HG03571 (cell line): Measurements from ENCODE around the gene MYH11.
"Not testable (repeated sequence)": the region's sequence is repeated elsewhere in the genome, so short reads cannot be mapped to it uniquely, and the experiment has no call there.

Experiments
- ATAC-seq: cut with Tn5 transposase; IDR thresholded peaks from one replicate; pipeline ENCODE4 v1.9.1; 2021; ENCODE audit not compliant: unreplicated experiment

MYH11 gene

DNA sequence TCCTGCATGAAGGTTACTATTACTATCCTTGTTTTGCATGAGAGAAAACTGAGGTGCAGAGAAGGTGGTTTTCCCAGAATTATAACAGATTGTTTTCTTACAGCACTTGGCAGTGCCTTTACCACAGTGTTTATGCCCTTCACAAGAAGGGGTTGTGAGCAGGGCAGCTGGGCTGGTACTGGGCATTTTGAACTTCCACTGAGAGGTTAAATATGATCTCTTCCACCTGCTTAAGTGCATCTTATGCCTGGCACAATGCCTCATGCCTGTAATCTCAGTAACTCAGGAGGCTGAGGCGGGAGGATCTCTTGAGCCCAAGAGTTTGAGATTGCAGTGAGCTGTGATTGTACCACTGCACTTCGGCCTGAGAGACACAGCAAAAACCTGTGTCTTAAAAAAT is 170.5 kb downstream of the MYH11 start:
- no peak for ATAC-seq

DNA sequence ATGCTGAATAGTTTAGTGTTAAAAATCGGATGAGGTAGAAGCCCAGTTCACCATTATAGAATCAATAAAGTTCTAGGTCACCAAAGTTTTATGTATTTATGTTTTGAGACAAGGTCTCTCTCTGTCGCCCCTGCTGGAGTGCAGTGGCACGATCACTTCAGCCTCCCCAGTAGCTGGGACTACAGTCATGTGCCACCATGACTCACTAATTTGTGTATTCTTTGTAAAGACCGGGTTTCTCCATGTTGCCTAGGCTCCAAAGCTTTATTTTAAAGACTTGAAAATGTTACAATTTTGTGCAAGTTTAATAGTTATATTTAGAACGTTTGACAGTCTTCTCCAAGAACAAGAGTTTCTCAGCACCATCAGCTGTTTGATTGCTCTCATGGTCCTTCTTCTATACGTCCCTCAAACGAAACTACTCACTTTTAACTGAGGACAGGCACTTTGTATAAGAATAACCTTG is 174.7 kb downstream of the MYH11 start:
- ATAC-seq = no peak

DNA sequence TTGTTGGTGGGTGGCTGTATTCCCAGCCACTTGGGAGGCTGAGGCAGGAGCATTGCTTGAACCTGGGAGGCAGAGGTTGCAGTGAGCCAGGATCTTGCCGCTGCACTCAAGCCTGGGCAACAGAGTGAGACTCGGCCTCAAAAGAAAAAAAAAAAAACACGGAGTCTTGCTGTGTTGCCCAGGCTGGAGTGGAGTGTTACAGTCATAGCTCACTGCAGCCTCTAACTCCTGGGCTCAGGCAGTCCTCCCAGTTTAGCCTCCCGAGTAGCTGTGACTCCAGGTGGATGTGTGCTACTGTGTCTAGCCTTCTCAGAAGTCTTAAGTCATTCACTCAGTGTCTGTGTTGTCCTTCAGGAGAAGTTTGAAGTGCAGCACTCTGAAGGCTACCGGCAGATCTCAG is 179.4 kb downstream of the MYH11 start:
- no peak for ATAC-seq

DNA sequence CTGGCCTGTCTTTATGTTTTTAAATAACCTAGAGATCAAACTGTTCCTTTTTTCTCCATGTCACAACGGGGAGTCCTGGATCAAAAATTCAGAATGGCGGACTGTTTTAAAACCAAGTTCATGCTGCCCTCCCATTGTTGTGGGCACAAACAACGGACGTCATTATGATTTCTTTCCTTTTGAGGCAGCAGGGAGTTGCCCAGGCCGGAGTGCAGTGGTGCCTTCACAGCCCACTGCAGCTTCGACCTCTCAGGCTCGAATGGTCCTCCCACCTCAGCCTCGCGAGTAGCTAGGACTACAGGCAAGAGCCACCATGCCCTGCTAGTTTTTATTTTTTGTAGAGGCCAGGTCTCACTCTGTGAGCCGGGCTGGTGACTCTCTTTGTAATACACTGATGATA is 180.3 kb downstream of the MYH11 start:
- no peak for ATAC-seq

- no peak for ATAC-seq
Observed at GRCh38 chr16:15674571-15674970, 182.3 kb downstream of the MYH11 start.

DNA sequence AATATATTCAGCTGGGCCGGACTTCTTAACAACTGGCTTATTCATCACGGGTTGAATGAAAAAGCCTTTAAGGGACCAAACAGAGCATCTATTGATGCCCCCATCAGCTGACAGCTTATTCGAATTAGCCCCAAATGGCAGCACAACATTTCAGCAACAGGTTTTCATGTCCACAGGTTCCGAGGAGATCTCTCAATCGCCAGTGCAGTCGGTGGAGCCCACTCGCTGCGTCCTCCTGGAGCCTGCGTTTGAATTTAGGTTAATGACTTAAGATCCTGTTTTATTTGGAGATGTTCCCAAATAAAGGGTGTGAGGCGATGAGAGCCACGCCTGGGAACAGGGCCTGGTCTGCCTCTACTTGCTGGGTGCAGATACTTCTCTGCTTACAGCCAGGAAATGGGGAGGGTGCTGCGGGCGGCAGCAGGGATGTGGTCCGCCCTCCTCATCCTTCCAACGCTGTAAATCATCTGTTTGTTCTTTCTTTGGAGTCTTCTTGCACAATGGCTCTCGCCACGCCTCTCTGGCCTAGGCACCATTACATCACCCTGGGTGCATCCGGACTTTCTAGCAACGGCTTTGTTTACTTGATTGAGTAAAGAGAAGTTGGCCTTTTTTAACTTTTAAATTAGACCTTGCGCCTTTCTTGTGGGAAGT is 184.2 kb downstream of the MYH11 start:
- no peak for ATAC-seq

DNA sequence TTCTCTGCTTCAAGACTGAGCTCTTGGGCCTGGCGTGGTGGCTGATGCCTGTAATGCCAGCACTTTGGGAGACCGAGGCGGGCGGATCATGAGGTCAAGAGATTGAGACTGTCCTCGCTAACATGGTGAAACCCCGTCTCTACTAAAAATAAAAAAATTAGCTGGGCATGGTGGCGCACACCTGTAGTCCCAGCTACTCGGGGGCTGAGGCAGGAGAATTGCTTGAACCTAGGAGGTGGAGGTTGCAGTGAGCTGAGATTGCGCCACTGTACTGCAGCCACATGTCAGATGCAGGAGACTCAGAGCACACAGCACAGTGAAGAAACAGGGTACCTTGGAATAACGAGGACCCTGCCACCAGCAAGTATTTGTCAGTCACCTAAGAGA is 184.7 kb downstream of the MYH11 start:
- not testable (repeated sequence) for ATAC-seq

DNA sequence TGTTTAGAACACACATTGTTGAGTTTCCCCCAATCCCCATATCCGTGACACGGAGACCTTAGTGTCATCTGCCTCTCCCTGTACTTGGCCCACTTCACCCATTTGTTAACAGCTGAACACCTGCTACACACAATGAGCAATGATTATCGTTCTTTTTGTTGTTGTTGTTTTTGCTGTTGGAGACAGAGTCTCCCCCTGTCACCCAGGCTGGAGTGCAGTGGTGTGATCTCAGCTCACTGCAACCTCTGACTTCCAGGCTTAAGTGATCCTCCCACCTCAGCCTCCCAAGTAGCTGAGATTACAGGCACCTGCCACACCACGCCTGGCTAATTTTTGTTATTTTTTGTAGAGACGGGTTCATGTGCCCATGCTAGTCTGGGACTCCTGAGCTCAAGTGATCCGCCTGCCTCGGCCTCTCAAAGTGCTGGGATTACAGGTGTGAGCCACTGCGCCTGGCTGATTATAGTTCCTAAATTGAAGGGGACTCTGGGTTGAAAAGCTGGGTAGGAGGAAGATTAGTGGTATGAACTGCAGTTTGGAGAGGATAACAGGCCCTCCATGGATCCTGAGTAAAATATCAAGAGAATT is 185.2 kb downstream of the MYH11 start:
- no peak for ATAC-seq

DNA sequence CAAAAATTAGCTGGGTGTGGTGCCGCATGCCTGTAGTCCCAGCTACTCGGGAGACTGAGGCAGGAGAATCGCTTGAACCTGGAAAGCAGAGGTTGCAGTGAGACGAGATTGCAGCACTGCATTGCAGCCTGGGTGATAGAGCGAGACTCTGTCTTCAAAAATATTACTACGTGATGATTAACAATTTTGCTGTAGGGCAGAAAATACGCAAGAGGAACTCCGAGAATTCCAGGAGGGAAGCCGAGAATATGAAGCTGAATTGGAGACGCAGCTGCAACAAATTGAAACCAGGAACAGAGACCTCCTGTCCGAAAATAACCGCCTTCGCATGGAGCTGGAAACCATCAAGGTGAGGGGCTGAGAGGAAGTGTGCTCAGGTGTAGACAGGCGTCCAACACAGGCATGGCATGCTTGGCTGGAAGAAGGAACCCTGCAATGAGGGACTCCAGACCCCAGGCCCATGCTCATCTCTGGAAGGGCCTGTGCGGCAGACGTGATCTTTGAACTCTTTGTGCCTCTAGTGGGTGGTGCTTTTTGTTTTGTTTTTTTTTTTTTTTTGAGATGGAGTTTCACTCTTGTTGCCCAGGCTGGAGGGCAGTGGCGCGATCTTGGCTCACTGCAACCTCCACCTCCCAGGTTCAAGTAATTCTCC is 189.6 kb downstream of the MYH11 start:
- no peak for ATAC-seq

- no peak for ATAC-seq
Observed at GRCh38 chr16:15665107-15665506, 191.7 kb downstream of the MYH11 start.

GRCh38 chr16:15660203-15660601 is 196.6 kb downstream of the MYH11 start:
- ATAC-seq = no peak

DNA sequence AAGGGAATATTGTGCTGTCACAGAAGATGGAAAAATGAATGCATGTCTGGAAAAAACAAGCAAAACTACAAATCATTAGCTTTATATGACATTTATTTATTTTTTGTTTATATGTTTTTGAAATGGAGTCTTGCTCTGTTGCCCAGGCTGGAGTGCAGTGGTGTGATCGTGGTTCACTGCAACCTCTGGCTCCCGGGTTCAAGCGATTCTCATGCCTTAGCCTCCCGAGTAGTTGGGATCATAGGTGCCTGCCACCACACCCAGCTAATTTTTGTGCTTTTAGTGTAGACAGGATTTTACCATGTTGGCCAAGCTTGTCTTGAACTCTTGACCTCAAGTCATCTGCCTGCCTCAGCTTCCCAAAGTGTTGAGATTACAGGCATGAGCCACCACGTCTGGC is 198.3 kb downstream of the MYH11 start:
- ATAC-seq = no peak

GRCh38 chr16:15658149-15658548 is 198.7 kb downstream of the MYH11 start:
- ATAC-seq = no peak

GRCh38 chr16:15655561-15655960 is 201.3 kb downstream of the MYH11 start:
- not testable (repeated sequence) for ATAC-seq

DNA sequence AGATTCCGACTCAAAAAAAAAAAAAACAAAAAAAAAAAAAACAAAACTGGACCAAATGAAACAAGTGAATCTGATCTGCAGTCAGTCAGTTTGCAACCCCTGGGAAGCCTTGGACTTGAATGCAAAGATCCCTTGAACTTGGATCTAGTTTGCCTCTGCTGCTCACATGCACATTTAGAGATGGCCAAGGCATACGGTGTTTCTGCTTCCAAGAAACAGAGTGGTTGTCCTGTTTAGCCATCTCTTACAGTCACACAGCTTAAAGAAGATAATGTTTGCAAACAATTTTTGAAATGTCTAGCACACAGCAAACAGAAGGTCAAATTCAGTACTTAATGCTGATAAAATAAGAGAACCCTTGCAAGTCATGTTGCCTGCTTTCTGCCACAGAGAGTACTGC is 202.2 kb downstream of the MYH11 start:
- no peak for ATAC-seq

- no peak for ATAC-seq
Observed at GRCh38 chr16:15653227-15653626, 203.6 kb downstream of the MYH11 start.
